GM19463 (cell line): ENCODE data around the gene TRAPPC6A.

ENCODE experiments used
- ATAC-seq: cut with Tn5 transposase; IDR thresholded peaks from one replicate; pipeline ENCODE4 v1.9.1; 2021; ENCODE audit warnings: mild to moderate bottlenecking, moderate library complexity; ENCODE audit not compliant: unreplicated experiment

The TRAPPC6A gene

DNA sequence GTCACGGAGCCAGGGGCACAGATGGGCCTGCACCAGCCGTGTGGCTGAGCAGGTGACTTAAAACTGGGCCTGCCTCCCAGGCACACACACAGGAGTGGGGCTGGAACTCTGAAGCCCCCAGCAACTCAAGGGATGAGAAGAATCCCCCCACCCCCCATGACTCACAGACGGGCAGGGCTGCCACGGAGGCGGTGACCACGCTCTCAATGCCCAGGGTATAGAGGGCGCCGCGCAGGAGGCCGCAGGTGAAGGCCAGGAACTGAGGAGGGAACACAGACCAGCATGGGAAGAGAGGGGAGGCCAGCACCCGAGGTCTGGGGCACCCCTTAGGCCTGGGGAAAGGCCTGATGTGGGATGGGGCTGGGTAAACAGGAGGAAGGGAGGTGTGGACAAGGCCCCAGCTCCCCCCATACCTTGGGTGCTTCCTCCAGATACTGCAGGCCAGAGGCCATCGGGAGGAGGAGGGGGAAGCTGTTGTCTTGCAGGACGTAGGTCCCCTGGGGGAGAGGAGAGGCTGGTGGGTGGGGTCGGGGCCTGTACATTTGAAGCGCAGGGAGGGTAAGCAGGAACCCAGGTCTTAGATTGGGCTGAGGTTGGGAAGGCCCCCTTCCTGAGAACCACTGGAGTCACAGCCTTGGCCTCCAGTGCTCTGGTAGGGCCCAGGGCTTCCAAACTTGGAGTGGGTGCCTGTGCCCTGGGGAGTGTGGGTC is 14.1 kb downstream of the TRAPPC6A start:
- ATAC-seq: no peak

DNA sequence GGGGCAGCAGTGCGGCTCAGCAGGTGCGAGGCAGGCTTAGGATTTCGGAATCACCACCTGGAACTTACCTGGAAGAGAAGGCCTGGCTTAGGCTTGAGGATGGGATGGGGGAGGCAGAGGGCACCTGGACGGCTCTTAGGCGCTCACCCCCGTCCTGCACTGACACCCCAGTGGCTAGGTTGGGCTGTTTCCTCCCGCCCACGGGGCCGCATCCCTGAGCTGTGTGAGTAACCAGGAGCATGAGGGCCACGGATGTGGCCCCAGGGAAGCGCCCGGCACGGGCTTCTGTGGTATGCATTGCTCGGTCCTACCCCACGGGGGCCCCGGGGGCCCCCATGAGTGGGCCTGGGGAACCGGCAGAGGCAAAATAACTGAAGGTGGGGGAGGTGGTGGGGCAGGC is 14.9 kb downstream of the TRAPPC6A start:
- no peak for ATAC-seq

DNA sequence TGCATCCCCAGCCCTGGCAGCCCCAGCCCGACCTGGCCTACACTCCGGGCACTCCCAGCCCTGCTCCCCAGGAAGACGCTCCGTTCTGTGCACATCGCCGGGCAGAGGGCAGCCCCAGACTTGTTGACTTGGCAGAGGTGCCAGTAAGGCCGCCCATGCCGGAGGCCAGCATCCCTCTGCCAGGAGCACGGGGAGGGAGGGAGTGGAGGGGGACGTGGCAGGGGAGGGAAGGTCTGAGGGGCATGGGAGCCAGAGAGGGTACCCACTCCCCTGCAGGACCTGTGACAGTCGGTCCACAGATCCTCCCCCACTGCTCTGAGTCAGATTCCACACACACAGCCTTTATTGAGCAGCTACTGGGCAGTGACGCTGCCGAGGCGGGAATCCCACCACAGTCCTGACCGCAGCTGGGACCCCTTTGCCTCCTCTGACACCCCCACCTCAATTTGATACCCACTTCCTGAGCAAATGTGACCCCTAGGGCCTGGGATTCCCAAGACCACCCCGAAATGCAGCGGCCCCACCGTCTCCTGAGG is 15.4 kb downstream of the TRAPPC6A start:
- no peak for ATAC-seq

- ATAC-seq: no peak
Measured at GRCh38 chr19:45161738-45162607, 16.1 kb downstream of the TRAPPC6A start.

GRCh38 chr19:45160870-45161737 is 16.9 kb downstream of the TRAPPC6A start, which contains the start of gene NKPD1:
Gene NKPD1 (minus strand): TSS chr19:45160982. CDS start chr19:45160150, 832 bp downstream.
- ATAC-seq: no peak

- ATAC-seq: no peak
Measured at GRCh38 chr19:45159971-45160324, 18.1 kb downstream of the TRAPPC6A start.

DNA sequence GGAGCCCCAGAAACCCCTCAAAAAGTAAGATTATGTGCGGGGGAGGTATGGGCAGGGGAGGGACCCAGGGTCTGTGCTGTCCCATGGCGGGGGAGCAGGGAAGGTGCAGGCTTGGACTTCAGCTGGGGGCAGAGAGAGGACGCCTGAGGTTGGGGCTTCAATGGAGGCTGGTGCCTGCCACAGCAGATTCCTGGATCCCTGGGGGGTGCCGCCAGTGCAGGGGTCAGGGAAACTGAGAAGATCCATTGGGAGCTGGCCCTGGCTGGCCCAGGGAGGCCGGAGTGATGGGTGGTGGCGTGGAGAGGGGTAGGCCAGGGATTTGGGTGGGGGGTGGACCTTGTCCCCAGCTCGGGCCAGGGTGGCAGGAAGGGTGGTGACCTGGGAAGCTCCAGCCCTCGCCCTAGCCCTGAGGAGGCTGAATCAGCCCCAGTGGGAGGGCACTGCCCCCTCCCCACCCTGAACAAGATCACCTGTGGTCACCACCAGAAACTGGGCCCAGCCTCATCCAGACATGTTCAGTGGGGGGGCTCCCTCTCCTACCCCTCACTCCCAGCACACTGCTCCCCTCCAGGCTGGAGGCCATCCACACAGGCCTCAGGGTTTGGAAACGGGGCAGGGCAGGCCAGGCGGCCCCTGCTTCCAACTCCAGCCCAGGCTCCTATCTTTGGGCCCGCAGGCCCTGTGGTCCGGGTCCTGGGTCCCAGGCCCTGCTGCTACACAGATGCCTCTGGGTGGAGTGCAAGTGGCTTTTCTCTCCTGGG is 18.6 kb downstream of the TRAPPC6A start:
- no peak for ATAC-seq

DNA sequence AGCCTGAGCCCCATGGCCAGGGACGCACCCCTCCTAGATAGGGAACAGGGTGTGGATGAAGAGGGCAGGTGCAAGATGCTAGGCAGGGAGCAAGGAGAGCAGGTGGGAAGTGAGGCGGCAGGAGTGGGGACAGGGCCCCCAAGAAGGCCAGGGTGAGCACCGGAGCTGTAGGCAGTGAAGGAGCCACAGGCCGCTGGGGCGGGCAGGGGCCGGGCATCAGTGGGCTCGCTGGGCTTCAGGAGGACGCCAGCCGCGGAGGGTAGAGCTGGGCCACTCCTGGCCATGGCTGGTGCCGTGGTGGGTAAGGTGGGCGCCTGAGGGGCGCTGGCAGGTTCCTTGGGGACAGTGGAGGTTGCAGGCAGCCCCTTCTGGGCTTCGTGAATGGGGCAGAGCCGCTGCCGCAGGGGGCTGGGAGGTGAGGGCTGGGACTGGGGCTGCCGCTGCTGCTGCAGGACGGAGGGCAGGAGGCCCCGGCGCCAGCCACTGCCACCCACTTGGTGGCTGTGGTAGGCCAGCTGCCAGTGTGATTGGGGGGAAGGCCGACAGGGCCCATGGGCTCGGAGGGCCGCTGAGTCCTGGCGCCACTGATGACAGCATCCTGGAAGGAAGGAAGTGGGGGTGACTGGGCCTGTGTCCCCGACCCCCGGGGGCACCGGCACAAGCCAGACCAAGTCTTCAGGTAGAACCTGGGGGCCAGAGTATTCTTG is 19.4 kb downstream of the TRAPPC6A start:
- ATAC-seq: no peak

DNA sequence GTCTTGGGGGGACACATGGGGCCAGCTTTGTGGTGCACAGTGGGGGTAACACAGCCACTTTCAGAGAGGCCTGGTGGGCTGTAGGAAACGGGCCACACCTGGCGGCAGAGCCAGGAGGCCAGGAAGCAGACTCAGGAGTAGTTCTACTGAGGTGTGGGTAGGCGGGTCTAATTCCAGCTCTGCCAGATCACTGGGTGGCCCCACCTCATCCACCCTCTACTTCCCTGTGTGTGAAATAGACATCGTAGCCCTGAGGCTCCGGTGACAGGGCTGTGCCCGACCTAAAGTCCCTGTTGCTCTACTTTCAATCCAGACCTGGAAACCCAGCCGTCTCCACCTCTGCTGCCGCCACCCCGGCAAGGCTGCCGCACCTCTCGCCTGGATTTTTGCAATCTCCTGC is 21.3 kb downstream of the TRAPPC6A start:
- no peak for ATAC-seq

- no peak for ATAC-seq
Measured at GRCh38 chr19:45156011-45156630, 21.9 kb downstream of the TRAPPC6A start.

DNA sequence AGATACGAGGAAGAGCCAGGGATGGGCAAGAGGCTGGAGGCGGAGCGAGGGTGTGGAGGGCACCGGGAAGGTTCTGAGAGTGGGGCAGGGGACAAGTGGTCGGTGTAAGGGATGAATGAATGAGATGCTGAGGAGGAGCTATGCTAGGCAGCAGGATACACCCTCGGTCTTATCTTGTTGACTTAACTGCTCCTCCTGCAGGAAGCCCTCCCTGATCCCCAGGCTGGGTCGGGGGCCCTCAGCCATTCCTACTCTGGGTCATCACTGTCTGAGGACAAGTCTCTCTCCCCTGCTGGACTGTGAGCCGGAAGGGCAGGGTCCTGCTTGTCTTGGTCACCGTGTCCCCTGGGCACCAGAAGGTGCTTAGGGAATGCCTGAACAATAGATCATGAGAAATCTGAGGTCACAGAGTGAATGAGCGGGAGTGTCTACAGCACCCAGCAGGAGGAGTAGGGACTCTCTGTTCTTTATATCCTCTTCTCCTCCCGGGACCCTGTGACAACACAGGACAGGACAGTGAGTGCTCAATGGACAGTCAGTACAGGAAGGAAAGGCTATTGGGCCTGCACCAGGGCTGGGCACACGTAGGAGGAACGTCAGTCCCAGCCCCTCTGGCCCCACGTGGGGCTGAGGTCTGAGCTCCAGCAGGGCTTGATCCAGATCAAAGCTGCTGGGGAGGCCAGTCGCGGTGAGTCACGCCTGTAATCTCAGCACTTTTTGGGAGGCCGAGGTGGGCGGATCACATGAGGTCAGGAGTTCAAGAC is 23.8 kb downstream of the TRAPPC6A start:
- ATAC-seq: no peak

DNA sequence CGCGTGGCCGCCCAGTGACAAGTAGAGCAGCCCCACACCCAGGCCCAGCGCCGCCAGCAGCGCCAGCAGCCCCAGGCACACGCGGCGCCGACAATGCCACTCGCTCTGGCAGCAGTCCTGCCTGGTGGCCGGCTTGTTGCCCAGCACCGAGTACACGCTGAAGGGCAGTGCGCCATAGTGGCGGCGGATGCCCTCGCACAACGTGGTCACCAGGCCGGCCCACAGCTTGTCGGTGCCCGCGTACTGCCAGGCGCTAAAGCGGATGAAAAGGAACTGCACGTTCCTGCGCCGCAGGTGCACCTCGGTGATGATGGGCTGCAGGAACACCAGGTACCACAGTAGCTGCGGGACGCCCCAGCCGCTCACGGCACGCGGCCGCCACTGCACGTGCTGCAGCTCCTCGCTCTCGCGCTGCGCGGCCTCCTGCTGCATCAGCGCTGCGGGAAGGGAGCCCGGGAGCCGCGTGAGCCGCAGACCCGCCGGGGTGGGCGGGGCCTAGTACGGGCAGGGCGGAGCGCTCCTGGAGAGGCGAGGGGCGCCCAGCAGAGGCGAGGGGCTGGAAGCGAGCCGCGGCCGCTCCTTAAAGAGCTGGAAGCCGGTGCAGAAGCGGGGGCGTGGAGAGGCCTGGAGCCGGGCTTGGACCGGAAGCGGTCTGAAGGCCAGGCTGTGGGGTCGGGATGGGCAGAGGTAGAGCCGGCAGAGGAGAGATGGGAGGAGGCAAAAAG is 24.5 kb downstream of the TRAPPC6A start:
- ATAC-seq: no peak

DNA sequence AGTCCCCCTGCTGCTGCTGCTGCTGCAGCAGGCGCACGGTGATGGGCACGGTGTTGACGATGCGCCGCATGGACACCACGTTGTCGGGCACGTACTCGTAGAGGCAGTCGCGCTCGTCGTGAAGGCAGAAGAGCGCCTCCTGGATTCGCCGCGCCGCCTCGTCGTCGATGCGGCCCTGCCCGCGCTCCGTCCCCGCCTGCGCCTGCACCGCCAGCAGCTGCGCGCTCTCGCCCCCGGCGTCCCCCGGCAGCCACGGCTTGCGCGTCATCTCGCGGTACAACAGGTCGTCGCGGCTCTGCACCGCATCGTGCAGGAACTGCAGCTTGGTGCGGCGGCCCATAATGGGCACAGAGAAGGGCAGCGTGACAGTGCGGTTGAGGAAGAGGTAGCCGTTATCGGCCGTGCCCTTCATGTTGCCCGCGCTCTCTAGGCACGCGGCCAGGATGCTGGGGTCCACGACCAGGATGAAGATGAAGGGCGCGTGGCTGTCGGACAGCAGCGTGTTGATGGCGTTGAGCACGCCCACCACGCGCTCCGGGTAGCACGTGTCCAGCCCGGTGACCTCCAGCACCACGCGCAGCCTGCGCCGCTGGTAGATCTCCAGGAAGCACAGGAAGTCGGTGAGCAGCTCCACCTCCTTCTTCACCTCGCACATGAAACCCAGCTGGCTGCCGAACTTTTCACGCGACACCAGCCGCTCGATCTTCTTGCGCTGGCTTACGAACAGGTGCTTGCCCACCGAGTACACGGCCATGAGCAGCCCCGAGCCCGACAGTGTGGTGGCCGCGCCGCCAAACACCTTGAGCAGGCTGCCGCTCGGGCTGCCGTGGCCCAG is 25.3 kb downstream of the TRAPPC6A start:
- ATAC-seq: no peak

- no peak for ATAC-seq
Measured at GRCh38 chr19:45151821-45152503, 26.1 kb downstream of the TRAPPC6A start.

DNA sequence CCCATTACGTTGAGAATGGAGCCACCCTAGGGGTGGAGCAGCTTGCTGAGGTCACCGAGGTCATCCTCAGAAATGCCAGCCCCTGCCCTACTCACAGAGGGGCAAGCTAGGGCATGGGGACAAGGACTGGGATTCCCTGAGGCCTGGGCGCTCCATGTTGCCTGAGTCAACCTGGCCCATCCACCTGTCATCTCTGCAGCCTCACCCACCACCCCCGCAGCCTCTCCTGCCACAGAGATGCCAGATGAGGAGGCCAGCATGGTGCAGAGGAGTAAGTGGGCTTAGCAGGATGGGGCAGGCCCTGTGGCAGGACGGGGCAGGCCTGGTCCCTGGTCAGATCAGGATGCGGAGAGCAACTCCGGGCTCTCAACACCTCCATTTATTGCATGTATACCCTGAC is 26.7 kb downstream of the TRAPPC6A start:
- ATAC-seq: no peak

GRCh38 chr19:45150751-45151281 is 27.2 kb downstream of the TRAPPC6A start:
- no peak for ATAC-seq
